ENCODE results near the gene BRINP2. TPM values are rescaled to one million over a fixed set of nuclear protein-coding genes. Genes with fewer than 3 reads are reported as not detected.

Gene BRINP2
- total and polyA plus RNA-seq, 8 donors, result 0.08 to 0.55 (median 0.15) TPM; not detected in 5

DNA sequence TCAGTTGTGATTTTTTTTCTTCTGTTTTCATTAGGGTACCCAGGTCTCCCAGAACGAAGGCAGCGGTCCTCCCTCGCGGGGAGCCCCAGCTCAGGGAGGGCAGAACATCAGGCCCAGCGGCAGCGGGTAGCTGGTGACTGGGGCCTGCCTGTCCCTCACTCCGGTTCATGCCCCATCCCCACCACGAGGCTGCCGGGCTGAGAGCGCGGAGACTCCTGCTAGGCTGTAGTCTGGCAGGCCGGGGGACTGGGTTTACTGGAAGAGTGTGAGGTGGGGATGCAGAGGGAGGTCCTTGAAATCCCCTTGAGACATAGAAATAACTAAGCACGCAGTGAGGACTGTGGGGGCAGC is 10.5 kb downstream of the BRINP2 start:
- H3K27ac ChIP-seq, result no peak overlapping the region
- peaks cover 0 to 35% (median 9%) of the 10 kb centered on the region in 3 donors for H3K27me3 ChIP-seq
- TF ChIP-seq POLR2AphosphoS5 (IDR thresholded peaks at IDR 0.05), result no peak
- TF ChIP-seq, protein P1, sequence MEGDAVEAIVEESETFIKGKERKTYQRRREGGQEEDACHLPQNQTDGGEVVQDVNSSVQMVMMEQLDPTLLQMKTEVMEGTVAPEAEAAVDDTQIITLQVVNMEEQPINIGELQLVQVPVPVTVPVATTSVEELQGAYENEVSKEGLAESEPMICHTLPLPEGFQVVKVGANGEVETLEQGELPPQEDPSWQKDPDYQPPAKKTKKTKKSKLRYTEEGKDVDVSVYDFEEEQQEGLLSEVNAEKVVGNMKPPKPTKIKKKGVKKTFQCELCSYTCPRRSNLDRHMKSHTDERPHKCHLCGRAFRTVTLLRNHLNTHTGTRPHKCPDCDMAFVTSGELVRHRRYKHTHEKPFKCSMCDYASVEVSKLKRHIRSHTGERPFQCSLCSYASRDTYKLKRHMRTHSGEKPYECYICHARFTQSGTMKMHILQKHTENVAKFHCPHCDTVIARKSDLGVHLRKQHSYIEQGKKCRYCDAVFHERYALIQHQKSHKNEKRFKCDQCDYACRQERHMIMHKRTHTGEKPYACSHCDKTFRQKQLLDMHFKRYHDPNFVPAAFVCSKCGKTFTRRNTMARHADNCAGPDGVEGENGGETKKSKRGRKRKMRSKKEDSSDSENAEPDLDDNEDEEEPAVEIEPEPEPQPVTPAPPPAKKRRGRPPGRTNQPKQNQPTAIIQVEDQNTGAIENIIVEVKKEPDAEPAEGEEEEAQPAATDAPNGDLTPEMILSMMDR (IDR thresholded peaks at IDR 0.05), result no peak
- no peak for TF ChIP-seq POLR2A (IDR thresholded peaks at IDR 0.05)
- TF ChIP-seq EP300 (IDR thresholded peaks at IDR 0.05), result no peak
- H3K36me3 ChIP-seq, result no peaks in the 10 kb centered on the region
- no peak for DNase-seq
- H3K4me1 ChIP-seq, result peaks cover 7 to 11% (median 9%) of the 10 kb centered on the region in 4 donors
- H3K4me3 ChIP-seq, result peak overlapping the region; percentile 15 to 28 (median 18)
- intact Hi-C loops (cut with DNase I; ENCODE audit: low total_unique reads), result loop anchor here (10.0 kb wide), 1 partner anchor 286 kb away; no protein-coding TSS in a partner anchor
- peaks cover 0 to 8% (median 2%) of the 10 kb centered on the region in 4 donors for H3K9me3 ChIP-seq
- WGBS, 5 donors, result 13 to 30% (median 16%) methylated on average over 9 to 13 of the region's 13 CpGs

DNA sequence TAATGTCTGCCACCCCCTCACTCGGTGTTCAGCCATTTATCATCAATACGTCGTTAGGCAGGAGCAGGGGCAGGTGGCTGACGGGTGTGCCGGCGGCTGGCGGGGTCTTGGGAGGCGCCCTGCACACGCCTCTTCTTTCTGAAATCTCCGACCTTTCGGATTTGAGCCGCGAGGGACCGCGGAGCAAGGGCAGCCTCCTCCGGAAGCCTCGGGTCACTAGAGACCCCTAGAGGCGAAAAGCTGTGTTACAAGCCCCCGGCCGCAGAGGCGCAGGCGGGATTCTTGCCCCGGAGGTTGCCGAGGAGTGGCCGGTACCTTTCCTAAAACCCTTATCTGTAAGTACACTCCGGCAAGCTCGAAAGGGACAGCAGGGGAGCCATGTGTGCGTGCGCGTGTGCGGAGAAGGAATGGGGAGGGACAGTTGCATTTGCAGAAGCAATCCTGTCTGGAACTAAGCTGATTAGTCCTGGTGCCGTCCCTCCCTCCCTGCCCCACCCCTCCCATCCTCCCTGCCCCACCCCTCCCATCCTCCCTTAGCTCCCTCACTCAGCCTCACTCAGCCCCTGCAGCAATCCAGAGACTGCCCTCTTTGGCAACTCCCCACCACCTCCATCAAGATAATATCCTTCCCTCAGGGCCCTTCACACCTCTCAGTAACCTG is 11.0 kb downstream of the BRINP2 start:
- TF ChIP-seq POLR2AphosphoS5 (IDR thresholded peaks at IDR 0.05) (no peak), EP300 (IDR thresholded peaks at IDR 0.05) (no peak)
- TF ChIP-seq, protein P1 (IDR thresholded peaks at IDR 0.05), result peak in 5 of 7 experiments; percentile 2 to 73 (median 63)
- H3K27ac ChIP-seq, result no peak overlapping the region
- peak overlapping the region; percentile 15 to 28 (median 18) for H3K4me3 ChIP-seq
- H3K36me3 ChIP-seq, result no peaks in the 10 kb centered on the region
- 1 to 5% (median 1%) methylated on average over 21 to 32 of the region's 32 CpGs for WGBS, 5 donors
- H3K4me1 ChIP-seq, result peaks cover 7 to 11% (median 9%) of the 10 kb centered on the region in 4 donors
- H3K9me3 ChIP-seq, result peaks cover 0 to 8% (median 2%) of the 10 kb centered on the region in 4 donors
- DNase-seq, result peak; percentile 62 to 83
- intact Hi-C loops (cut with DNase I; ENCODE audit: low total_unique reads), result loop anchor here (10.0 kb wide), 1 partner anchor 287 kb away; no protein-coding TSS in a partner anchor
- H3K27me3 ChIP-seq, result peaks cover 0 to 34% (median 9%) of the 10 kb centered on the region in 3 donors

DNA sequence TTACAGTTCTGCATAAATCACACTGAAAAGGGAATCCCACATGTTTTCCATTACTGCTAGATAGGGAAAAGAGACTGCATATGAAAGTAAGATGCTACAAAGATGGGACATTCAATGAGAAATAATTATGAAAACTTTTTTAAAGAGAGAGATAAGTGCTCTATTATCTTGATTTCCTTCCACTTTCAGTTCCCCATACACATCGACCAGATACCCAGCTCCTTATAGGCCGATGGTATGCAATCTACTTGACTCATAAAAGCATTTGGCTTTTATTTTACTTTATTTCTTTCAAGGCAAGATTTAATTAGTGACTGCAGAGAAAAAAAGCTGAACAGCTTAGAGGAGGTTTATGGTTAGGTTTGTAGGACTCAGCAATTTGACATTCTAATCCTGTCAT is 13.1 kb downstream of the BRINP2 start:
- 66 to 83% (median 78%) methylated on average over 2 of the region's 2 CpGs for WGBS, 5 donors
- H3K4me1 ChIP-seq, result peaks cover 7 to 11% (median 9%) of the 10 kb centered on the region in 4 donors
- TF ChIP-seq POLR2A (IDR thresholded peaks at IDR 0.05), result no peak
- no peak for TF ChIP-seq EP300 (IDR thresholded peaks at IDR 0.05)
- TF ChIP-seq, protein P1 (IDR thresholded peaks at IDR 0.05), result no peak
- TF ChIP-seq POLR2AphosphoS5 (IDR thresholded peaks at IDR 0.05), result no peak
- intact Hi-C loops (cut with DNase I; ENCODE audit: low total_unique reads), result loop anchor here (10.0 kb wide), 1 partner anchor 289 kb away; no protein-coding TSS in a partner anchor
- H3K9me3 ChIP-seq, result peaks cover 0 to 8% (median 0%) of the 10 kb centered on the region in 4 donors
- no peak overlapping the region for H3K27ac ChIP-seq
- peaks cover 0 to 36% (median 9%) of the 10 kb centered on the region in 3 donors for H3K27me3 ChIP-seq
- DNase-seq, result no peak
- no peaks in the 10 kb centered on the region for H3K36me3 ChIP-seq
- no peak overlapping the region for H3K4me3 ChIP-seq

DNA sequence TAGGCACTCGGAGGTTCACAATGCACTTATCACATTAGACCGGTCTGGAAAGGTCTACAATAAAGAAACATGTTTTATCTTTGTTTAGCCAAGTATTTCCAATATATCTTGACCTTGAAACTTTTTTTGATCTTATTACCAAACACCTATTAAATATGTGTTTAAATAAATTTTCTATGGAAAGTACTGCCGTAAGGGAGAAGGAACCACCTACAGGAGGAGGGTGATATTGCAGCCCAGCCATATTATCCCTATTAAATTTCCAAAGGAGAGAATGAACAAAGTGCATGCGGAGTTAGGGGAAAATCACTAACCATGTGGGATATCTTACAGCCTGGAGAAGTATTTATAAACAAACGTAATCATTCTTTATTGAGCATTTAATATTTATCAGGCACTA is 14.5 kb downstream of the BRINP2 start:
- peaks cover 0 to 8% (median 0%) of the 10 kb centered on the region in 4 donors for H3K9me3 ChIP-seq
- no peaks in the 10 kb centered on the region for H3K36me3 ChIP-seq
- DNase-seq, result no peak
- no peak overlapping the region for H3K4me3 ChIP-seq
- peaks cover 0 to 33% (median 9%) of the 10 kb centered on the region in 3 donors for H3K27me3 ChIP-seq
- intact Hi-C loops (cut with DNase I; ENCODE audit: low total_unique reads), result loop anchor here (10.0 kb wide), 1 partner anchor 290 kb away; no protein-coding TSS in a partner anchor
- TF ChIP-seq, protein P1 (IDR thresholded peaks at IDR 0.05), result peak in 2 of 7 experiments; percentile 22 to 29
- no peak for TF ChIP-seq EP300 (IDR thresholded peaks at IDR 0.05)
- peaks cover 7 to 11% (median 9%) of the 10 kb centered on the region in 4 donors for H3K4me1 ChIP-seq
- 57 to 68% (median 58%) methylated on average over 5 of the region's 5 CpGs for WGBS, 5 donors
- H3K27ac ChIP-seq, result no peak overlapping the region

Measured in stomach (tissue), 9 donors.